GM21528 (cell line): ENCODE results near the gene CLDN16.

Source experiments
- ATAC-seq: cut with Tn5 transposase; IDR thresholded peaks from one replicate; pipeline ENCODE4 v1.9.1; 2021; ENCODE audit warnings: mild to moderate bottlenecking, moderate library complexity; ENCODE audit not compliant: unreplicated experiment, low FRiP score

The CLDN16 gene, protein sequence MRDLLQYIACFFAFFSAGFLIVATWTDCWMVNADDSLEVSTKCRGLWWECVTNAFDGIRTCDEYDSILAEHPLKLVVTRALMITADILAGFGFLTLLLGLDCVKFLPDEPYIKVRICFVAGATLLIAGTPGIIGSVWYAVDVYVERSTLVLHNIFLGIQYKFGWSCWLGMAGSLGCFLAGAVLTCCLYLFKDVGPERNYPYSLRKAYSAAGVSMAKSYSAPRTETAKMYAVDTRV

DNA sequence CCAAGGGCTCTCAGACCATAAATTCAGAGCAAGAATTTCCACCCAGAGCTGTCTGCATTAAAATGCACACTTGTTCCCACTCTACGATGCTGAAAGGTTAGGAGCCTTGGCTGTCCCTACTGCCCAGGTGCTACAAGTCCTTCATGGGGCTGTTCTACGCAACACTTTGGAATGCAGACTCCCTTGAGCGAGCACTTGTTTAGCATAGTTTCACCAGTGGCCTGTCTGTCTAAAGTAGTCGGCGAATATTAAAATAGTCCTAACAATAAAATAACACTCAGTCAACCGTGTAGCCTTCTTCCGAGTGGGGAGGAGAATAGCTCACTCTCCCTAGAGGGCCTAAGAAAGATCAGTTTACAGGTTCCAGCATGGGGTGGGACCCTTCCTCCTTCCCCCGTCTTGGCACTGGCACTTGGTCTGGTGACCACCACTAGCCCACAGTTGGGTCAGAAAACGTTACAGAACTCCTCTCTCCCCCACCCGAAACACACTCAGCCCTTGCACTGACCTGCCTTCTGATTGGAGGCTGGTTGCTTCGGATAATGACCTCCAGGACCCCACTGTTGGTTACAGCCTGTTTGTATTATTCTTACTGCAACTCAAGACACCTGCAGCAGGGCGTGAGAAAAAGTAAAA is at the start of gene CLDN16:
Gene CLDN16, plus strand, starts transcription at position 586 of the 636 bp plus-strand sequence. CDS start 167 bp downstream, outside the sequence.
- no peak for ATAC-seq

DNA sequence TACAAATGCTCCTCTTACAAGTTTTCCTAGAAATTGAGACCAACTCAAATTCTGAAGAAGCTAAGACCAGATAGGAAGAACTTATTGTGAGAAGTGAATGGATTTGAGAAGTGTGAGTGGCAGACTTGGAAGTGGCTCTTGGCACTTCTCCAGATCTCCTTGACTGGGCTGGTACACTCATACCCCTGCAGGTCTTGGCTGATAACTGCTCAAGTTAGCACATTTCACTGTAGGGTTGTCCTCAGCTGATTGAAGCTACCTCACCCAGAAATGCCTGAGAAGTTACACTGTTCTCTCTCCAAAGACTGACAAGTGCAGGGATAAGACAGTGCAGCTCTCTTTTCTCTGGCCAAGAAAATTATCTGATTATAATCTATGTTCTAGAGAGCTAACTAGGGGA is 49.2 kb upstream of the CLDN16 start:
- ATAC-seq = no peak

DNA sequence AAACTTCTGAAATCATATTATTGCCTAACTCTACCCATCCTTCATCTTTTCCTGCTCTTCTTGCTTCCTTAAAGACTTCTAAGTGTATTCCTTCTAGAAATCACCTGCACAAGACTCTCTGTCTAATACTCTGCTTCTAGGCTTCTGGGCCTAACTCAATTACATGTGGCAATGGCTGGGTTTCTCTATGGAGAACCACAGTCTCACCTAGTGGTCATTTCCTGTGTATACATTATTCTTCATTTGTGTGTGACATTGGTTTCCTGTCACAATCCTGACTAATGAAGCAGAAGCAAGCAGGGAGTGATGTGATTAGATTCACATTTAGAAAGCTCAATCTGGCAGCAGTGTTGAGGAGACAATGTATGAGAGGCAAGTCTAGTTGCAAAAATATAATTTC is 48.8 kb upstream of the CLDN16 start:
- no peak for ATAC-seq

DNA sequence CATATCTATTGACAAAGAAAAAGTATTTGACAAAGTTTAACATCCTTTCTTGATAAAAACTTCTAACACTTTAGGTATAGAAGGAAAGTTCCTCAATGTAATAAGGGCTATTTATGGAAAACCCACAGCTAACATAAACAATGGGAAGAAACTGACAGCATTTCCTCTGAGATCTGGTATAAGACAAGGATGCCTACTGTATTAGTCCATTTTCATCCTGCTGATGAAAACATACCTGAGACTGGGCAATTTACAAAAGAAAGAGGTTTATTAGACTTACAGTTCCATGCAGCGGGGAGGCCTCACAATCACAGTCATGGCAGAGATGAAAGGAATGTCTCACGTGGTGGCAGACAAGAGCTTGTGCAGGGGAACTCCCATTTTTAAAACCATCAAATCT is 47.9 kb upstream of the CLDN16 start:
- no peak for ATAC-seq

DNA sequence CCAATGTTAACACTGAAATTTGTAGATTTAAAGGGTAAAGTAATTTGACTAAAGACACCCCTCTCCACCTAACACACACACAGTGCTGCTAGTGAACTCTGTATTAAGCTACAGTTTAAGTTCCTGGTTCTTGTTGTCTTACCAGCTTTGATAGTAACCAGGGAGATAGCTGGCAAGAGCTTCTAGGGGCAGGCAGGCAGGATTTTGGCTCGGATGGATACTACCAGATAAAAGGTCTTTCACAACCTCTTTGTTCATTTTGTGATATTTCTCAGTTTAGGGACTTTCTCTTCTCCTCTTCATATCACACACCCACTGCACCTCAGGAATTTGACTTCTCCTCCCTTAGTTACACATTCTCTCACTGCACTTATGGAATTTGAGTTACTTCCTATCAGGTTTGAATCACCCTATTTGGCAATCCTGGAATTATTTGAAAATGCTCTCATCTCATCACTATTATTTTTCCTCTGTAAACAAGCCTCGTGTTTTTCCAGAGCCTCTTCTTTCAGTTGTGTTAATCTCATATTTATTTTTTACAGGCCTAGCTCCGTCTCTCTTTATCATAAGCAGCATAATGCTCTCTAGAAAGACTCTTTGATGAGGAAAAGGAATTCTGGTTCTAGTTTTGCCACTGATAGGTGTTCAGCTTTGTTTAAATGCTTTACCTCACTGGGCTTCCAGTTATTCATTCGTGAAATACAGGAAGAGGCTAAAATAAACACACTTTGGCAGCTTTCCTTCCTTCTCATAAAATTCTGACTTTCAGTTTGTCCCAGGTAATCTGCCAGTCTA is 42.7 kb upstream of the CLDN16 start:
- no peak for ATAC-seq

DNA sequence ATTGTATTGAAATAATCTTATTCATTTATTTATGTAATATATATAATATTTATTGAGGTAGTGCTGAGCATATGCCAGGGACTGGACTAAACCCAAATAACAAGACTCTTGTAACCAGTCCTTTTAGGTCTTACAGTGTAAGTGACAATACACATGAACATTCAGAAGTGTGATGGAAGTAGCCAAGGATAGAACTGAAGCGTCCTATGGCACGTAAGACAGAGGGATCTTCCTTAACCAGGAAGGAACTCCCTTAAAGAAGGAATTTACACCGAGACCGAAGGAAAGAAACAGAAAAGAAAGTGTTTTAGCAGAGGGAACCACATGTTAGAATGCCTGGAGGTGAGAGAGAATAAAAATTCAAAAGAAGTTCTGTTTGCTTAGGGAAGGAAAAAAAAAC is 42.1 kb upstream of the CLDN16 start:
- no peak for ATAC-seq

DNA sequence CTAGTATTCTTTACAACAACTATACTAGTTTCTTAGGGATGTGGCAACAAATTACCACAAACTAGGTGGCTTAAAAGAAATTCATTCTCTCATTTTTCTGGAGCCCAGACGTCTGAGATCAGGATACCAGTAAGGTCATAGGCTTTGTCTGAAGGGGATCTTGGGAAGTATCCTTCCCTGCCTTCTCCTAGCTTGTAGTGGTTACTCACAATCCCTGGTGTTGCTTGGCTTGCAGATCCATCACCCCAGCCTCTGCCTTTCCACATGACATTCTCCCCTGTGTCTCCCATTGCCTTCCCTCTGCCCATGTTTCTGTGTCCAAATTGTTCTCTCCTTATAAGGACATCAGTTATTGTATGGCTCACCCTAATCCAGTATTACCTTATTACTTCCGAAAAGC is 41.4 kb upstream of the CLDN16 start:
- no peak for ATAC-seq

DNA sequence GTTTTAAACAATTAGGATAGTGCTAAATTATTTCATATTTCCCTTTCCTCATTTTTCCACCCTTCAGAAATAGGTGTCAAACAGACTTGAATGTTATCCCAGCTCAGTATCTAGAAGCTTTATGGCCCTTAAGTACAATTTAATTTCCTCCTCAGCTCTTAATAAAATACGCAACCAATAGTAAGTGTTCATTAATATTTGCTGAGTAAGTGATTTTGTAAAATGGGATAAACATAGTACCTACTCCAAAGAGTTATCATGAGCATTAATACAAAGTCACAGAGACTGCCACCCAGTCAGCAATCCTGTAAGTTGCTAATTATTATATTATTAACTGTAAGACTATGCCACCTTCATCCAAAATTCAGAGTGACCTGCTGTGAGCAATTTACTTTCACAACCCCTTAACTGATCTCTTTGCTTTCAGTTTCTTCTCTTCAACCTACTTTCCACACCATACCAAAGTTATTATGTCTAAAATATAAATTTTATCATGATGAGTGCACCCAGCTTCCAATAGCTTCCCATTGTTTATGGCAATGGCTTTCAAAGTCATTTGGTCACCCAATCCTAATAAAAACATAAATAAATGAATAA is 35.0 kb upstream of the CLDN16 start:
- ATAC-seq = no peak

DNA sequence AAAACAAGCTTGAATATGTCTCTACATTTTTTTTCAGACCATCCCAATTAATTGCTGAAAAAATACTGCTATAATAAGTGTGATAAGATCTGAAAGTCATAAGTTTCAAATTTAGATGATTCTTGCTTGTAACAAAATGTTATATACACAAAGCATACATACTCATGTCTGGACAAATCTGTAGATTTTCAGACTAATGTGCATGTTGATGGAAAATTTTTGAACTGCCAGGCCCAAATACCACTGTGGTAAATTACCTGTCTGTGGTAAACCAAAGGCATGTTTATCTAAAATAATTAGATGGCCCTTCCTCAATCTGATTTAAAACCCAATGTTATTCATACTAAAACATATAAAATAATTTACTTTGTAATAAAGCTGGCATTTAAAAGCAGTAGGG is 31.7 kb upstream of the CLDN16 start:
- ATAC-seq = no peak

DNA sequence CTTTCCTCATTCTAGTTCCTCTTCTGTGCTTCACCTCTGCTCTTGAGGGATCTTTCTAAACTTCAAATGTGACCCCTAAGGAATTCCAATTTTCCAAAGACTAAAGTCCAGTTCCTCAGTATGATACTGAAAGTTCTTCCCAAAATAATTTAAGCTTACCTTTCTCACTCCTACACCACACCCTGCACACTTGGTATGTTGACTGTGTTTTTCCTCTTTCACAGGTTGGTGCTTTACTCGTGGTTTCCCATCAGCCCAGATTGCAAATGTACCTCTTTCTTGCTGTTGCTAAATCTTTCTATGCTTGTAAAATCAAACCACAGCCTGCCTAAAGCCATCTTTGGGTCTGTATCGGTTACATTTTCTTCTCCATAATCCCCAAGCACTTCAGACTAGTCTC is 30.5 kb upstream of the CLDN16 start:
- no peak for ATAC-seq

DNA sequence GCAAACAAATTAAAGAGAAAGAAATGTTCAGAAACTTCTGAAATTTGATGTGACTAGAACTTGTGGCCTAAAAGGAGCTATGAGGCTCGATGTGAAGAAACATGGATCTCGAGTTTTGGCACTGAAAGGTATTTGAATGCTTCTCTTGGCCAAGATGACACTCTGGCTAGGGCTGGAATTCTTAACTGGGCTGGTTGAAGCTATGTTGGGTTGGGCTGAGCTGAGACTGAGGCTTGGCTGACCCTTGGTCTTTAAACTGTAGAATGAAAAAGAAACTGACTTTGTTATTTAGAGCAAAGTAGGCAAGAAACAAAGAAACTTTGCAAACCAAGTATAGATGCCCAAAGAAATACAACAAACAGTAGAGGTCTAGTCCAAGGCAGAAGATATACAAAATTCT is 28.1 kb upstream of the CLDN16 start:
- ATAC-seq = no peak

DNA sequence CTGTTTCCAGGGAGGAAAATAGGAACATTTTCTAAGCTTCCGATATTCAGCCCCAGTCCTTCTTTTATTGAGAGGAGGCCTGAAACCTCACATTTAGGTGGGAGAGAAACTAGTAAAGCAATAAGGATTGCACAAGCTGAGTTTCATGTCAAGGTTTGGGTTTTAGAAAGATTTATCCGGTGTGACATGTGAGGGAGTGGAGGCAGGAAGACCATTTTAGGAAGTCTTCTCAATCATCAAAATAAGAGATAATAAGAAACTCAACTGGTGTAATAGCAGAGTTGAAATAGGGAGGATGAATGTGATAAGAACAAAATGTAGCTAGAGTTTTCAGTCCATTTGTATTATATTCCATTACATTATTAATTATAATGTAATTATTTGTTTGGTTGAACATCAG is 27.7 kb upstream of the CLDN16 start:
- ATAC-seq = no peak

DNA sequence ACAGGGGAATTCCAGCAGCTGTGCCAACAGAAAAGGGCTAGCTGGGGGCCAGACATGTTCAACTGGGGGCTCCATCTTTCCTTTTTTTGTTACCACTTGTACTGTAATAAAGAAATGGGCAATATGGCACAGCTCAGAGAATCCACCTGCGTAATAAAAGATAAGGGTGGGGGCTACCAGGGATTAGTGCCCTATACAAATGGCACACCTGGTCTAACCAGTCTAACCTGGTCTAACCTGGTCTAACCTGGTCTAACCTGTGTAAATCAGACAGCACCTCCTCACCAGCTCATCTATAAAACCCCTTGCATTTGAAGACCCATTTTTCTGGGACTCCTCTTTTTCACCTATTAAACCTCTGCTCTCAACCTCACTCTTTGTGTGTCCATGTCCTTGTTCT is 26.2 kb upstream of the CLDN16 start:
- no peak for ATAC-seq

DNA sequence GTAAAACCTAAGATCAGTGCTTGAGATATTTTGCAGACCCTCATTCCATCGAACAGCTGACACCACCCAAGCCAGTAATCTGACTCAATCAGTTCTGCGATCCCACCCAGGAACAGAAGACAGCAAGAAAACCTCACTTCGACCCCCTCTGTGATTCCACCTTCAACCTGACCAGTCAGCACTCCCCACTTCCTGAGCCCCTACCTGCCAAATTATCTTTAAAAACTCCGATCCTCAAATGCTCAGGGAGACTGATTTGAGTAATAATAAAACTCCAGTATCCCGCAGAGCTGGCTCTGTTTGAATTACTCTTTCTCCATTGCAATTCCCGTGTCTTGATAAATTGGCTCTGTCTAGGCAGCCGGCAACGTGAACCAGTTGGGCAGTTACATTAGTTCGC is 25.7 kb upstream of the CLDN16 start:
- no peak for ATAC-seq

DNA sequence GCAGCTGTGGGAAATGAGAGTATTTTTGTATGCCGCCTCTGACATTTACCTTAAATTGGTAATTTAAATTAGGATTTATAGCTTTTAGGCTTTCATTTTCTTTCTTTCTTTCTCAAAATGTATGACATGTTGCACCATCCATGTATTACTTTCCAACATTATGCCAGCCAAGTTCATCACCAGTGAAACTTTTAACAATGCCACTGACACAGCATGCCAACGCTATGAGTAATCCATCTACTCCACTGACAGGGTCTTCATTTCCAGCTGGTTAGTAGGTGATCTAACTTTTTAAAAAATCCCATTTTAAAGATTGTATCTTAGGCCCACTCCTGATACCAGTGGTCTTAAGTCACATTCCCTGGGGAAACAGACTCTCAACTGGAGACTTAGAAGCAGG is 21.8 kb upstream of the CLDN16 start:
- ATAC-seq = no peak

DNA sequence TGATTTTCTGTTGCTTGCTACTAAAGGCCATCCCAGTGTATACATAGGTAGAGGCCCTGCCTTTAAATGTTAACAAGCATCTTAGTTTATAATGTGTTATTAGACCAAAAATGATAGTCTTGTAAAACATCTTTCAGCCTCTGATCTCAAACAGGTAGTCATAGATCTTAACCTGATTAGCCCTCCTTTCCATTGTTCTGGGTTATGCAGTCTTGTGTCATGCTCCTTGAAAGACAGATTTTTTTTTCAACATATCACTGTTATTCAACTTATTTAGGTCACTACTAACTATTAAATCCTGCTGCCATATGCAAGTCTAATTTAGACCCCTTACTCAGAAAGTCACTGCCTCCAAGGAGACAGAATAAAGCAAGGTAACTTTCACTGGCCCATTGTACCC is 19.1 kb upstream of the CLDN16 start:
- no peak for ATAC-seq

DNA sequence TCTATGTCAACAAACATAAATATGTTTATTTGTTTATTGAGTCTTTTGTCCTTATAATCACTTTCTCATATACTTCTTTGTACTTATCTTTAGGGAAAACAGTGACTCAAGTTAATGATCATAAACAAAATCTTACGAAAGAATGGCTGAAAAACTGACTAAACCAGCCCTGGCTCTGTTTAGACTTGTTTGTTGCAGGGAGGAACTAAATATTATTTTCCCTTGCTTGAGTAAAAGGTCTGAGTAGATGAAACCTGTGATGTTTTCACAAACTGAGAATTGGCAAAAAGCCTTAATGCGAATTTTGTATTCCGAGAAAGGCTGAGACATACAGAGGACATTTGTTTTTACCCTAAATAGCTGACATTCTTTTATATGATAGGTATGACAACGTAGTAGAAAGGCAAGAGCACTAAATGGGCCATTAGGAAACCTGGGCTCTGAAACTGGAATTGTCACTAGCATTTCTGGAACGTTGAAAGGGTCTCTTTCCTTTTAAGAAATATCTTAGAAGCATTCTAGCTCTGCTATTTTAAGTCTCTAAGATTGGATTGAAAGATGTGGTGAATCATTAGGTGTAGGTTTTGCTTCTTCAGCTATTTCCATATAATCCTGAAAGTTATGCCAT is 18.2 kb upstream of the CLDN16 start:
- no peak for ATAC-seq

DNA sequence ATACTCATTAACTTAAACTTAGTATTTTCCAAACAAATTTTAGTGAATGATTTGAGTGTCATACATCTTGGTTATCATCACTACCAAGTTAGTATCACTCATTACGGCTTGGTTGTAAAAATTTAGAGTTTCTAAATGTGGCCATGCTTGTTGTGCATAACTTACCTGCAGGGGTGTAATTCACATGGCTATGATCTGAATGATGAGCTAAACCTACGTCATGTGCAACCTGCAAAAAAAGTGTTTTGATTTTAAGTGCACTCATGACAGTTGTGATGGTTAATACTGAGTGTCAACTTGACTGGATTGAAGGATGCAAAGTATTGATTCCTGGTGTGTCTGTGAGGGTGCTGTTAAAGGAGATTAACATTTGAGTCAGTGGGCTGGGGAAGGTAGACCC is 17.6 kb upstream of the CLDN16 start:
- ATAC-seq = no peak

DNA sequence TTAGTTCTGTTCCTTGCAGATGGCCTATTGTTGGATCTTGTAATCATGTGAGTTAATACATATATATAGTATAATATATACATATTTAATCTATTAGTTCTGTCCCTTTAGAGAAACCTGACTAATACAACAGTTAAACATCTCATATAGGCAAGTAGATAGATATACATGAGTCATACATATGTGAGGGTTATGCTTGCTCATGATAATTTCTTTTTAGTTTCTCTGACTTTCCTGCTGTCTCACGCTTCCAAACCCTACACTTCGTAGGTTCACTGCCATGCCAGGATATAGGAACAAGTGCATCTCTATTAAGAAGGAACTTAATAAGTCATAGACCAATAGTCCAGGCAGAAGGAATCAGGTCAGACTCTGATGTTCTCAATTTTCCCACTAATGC is 16.8 kb upstream of the CLDN16 start:
- no peak for ATAC-seq

DNA sequence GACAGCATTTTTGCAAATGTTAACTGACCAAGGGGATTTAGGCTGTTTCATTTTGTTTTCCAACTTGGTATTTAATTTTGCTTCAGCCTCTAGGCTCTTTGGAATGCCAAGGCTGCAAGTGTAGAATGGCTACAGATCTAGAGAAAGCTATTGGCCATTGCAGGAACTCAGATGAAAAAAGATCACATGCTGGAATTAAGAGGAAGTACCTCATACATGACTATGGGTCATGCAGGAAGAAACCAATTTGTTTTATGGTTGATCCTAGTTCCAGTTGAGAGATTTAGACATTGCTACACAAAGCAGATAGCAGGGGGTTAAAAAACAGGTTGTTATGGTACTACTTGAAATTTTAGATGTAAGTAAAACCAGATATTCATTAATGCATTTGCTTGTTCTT is 12.7 kb upstream of the CLDN16 start:
- ATAC-seq = no peak

DNA sequence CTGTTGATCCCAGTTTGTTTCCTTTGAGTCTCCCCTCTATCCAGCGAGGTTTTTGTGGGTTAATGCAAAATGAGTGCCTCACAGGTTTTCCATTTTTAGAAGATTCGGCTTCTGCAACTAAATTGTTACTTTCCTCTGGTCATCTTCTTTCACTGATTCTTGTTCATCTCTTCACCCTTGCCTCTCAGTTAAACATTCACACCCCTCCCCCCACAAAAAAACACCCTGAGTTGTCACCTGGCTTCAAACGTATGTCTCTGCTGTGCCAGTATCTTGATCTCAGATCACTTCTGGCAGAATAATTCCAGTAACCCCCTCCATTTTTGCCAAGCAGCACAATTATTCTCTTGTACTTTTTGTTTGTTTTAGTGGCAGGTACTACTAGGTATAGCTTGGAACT is 12.3 kb upstream of the CLDN16 start:
- ATAC-seq = no peak
